Transverse colon (tissue), 4 donors: ENCODE data around the gene AGPAT3. TPM values are rescaled to one million over a fixed set of nuclear protein-coding genes. Genes with fewer than 3 reads are reported as not detected.

ENCODE experiments used
- DNase-seq: peaks from one replicate; pipeline ENCODE4 v3.0.0-alpha.2; 2019
- H3K27ac ChIP-seq, 4 donors: fragments of 200-600 bp; sonication (generic); 2 replicates each; pipeline ENCODE4 v1.5.1; 2016 to 2018; ENCODE audit warnings: inconsistent platforms in 4 of 4
- H3K27me3 ChIP-seq: fragments of 200-600 bp; sonication (generic); 2 replicates; pipeline ENCODE4 v1.5.1; 2017; ENCODE audit warnings: inconsistent platforms
- H3K36me3 ChIP-seq, 4 donors: fragments of 200-600 bp; sonication (generic); 2 replicates each; pipeline ENCODE4 v1.5.1; 2017 to 2019; ENCODE audit warnings: inconsistent platforms in 4 of 4
- H3K4me1 ChIP-seq, 4 donors: fragments of 200-600 bp; sonication (generic); 2 replicates each; pipeline ENCODE4 v1.5.1; 2017 to 2020; ENCODE audit warnings: inconsistent platforms in 4 of 4
- H3K4me3 ChIP-seq, 4 donors: fragments of 200-600 bp; sonication (generic); 1 replicate in 1 of 4; 2 replicates in 3 of 4; pipeline versions ENCODE4 v1.5.1 to v1.6.1; 2017 to 2019; ENCODE audit warnings: inconsistent platforms in 4 of 4
- H3K9me3 ChIP-seq, 2 donors: fragments of 200-600 bp; sonication (generic); 2 replicates each; pipeline ENCODE4 v1.5.1; 2017 to 2019; ENCODE audit warnings: inconsistent platforms in 2 of 2
- EP300 ChIP-seq: sonication (generic); formaldehyde crosslinking; IDR thresholded peaks from one replicate; pipeline ENCODE4 v1.6.1; 2017; ENCODE audit warnings: antibody characterized with exemption, low read depth
- POLR2A ChIP-seq: fragments of 450-650 bp; IDR thresholded peaks from one replicate; pipeline ENCODE4 v1.6.1; 2016; ENCODE audit warnings: antibody characterized with exemption, mild to moderate bottlenecking, moderate library complexity
- POLR2AphosphoS5 ChIP-seq, 3 donors: sonication (generic); formaldehyde crosslinking; IDR thresholded peaks; one replicate each; pipeline ENCODE4 v1.6.1; 2016; ENCODE audit warnings: antibody characterized with exemption in 3 of 3
- WGBS, 2 donors: methylation state at CpG; one replicate each; pipeline ENCODE4 v1.1.5; 2018; ENCODE audit warnings: low coverage in 1 of 2; 5-methylcytosine and 5-hydroxymethylcytosine counted together
- in situ Hi-C, 4 donors: fragments of 200-750 bp; cut with MboI; loops; one replicate each; pipeline versions ENCODE4 v1.15.0 to v1.15.1; 2017; ENCODE audit warnings: low sequenced_read_pairs in 3 of 4, low pct_ligation_motif_present in 1 of 4, low pct_unique_long_range_greater_than_20kb in 1 of 4
- intact Hi-C: fragments of 100-400 bp; cut with DNase I; formaldehyde crosslinking; loops from one replicate; pipeline ENCODE4 v1.15.1; 2023; ENCODE audit warnings: low total_unique reads
- total RNA-seq, 4 donors: library from RNA; depleted of rRNA; stranded (reverse); fragments of >200 nt; gene quantifications; one replicate each; pipeline ENCODE4 v1.1.0, GENCODE V29; 2016
- TF ChIP-seq, protein P1 (sequence below), 5 experiments: fragments of 200-600 bp in 3 of 5; fragments of 450-650 bp in 2 of 5; sonication (generic) in 3 of 5; IDR thresholded peaks; 1 replicate in 2 of 5; 2 replicates in 3 of 5; pipeline ENCODE4 v1.5.1; 2016 to 2017; ENCODE audit warnings: antibody characterized with exemption in 5 of 5, inconsistent platforms in 3 of 5, mild to moderate bottlenecking in 2 of 5, moderate library complexity in 1 of 5

Gene AGPAT3
- total RNA-seq, 4 donors from 2014 or later, result 59.9 to 116 (median 85.3) TPM

DNA sequence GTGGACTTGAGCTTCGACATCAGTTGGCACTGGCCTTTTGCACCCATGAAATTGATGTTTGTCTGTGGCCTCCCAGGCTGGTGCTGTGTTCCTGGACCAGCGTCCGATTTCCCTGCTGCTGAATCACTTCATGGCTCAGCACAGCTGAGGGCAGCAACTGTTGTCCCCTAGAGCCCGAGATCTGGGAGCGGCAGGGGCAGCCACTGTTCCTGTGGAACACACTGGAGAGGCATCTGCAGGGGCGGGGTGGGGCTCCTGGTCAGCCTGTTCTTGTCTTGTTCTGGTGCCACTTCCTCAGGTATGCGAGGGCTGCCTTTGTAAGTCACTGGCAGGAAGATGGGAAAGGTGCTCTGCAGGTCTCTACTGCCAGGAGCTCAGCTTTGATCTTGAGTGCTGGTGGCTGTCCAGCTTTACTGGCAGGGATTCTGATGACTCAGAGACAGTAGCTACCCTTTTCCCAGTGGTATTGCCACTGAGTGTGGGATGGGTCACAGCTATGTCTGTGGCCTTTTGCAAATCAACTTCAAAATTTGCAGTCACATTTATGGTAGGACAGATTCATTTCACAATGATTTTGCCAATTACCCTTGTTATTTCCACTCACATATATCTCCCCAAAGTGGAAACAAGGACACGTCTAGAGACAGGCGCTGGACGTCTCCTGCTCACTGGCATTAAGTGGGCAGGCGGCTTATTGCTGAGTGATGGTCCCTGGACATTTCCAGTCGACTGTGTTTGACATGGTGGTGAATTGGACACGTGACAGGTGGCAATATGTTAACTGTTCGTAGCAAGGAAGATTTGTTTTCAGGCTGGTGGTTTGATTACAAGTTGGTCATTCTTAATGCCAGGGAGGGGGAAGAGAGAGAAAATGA lies 15.3 kb downstream of the AGPAT3 start:
- DNase-seq, result no peak
- intact Hi-C loops (no loop called here), in situ Hi-C loops (no loop called here)
- Histone ChIP-seq H3K4me1 (peaks cover 9 to 49% (median 29%) of the 10 kb centered on the region in 4 donors), H3K27ac (peak overlapping the region in 1 of 4 donors; percentile 2), H3K9me3 (no peaks in the 10 kb centered on the region), H3K36me3 (no peaks in the 10 kb centered on the region), H3K27me3 (no peaks in the 10 kb centered on the region), H3K4me3 (no peak overlapping the region)
- TF ChIP-seq, protein P1, sequence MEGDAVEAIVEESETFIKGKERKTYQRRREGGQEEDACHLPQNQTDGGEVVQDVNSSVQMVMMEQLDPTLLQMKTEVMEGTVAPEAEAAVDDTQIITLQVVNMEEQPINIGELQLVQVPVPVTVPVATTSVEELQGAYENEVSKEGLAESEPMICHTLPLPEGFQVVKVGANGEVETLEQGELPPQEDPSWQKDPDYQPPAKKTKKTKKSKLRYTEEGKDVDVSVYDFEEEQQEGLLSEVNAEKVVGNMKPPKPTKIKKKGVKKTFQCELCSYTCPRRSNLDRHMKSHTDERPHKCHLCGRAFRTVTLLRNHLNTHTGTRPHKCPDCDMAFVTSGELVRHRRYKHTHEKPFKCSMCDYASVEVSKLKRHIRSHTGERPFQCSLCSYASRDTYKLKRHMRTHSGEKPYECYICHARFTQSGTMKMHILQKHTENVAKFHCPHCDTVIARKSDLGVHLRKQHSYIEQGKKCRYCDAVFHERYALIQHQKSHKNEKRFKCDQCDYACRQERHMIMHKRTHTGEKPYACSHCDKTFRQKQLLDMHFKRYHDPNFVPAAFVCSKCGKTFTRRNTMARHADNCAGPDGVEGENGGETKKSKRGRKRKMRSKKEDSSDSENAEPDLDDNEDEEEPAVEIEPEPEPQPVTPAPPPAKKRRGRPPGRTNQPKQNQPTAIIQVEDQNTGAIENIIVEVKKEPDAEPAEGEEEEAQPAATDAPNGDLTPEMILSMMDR (IDR thresholded peaks at IDR 0.05), result no peak
- TF ChIP-seq POLR2AphosphoS5 (IDR thresholded peaks at IDR 0.05), result no peak
- no peak for TF ChIP-seq EP300
- no peak for TF ChIP-seq POLR2A
- WGBS, 2 donors, result 64 to 68% methylated on average over 7 to 11 of the region's 14 CpGs

DNA sequence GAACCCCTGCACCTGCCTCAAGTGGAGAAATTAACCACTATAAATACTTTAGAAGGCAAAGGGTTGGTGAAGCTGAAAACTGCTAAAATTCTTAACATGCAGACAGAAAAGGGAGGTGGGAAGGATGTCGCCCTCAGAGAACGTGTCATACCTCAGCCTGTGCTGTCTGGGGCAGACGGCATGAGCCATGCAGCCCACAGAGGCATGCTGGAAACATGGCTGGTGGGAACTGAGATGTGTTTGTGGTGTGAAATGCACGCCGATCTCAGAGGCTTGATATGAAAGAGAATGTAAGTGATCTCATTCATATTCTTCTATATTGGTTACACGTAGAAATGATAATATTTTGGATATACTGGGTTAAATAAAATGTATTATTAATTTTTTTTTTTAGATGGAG lies 16.3 kb downstream of the AGPAT3 start:
- H3K27ac ChIP-seq, result no peak overlapping the region
- in situ Hi-C loops (no loop called here), intact Hi-C loops (no loop called here)
- H3K36me3 ChIP-seq, result no peaks in the 10 kb centered on the region
- no peaks in the 10 kb centered on the region for H3K27me3 ChIP-seq
- H3K4me3 ChIP-seq, result no peak overlapping the region
- 81 to 96% methylated on average over 4 to 6 of the region's 6 CpGs for WGBS, 2 donors
- TF ChIP-seq EP300, result no peak
- TF ChIP-seq, protein P1 (IDR thresholded peaks at IDR 0.05), result no peak
- TF ChIP-seq POLR2A, result no peak
- TF ChIP-seq POLR2AphosphoS5 (IDR thresholded peaks at IDR 0.05), result no peak
- DNase-seq, result no peak
- no peaks in the 10 kb centered on the region for H3K9me3 ChIP-seq
- peaks cover 9 to 52% (median 29%) of the 10 kb centered on the region in 4 donors for H3K4me1 ChIP-seq

DNA sequence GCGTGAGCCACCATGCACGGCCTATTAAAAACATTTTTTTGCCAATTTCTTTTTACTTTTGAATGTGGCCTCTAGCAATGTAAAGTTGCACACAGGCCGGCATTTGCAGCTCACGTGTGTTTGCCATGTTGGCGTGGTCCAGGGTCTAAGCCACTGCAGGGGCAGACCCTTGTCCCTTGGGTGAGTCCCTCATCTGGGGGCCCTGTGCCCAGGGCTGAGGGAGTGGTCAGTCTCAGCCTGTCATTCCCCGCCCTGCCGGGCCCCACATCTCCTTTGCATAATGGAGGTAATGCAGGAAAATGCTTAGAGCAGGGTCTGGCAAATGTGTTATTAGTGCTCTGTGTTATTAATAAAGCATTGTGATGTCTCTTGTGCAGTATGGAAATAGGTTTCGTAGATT lies 16.9 kb downstream of the AGPAT3 start:
- Histone ChIP-seq H3K36me3 (no peaks in the 10 kb centered on the region), H3K27me3 (no peaks in the 10 kb centered on the region), H3K4me3 (no peak overlapping the region), H3K9me3 (no peaks in the 10 kb centered on the region), H3K4me1 (peaks cover 9 to 52% (median 29%) of the 10 kb centered on the region in 4 donors), H3K27ac (no peak overlapping the region)
- TF ChIP-seq, protein P1 (IDR thresholded peaks at IDR 0.05), result no peak
- TF ChIP-seq EP300 (no peak), POLR2A (no peak), POLR2AphosphoS5 (IDR thresholded peaks at IDR 0.05) (no peak)
- DNase-seq, result no peak
- intact Hi-C loops, result no loop called here
- in situ Hi-C loops, result no loop called here
- 96 to 98% methylated on average over 5 to 8 of the region's 8 CpGs for WGBS, 2 donors

DNA sequence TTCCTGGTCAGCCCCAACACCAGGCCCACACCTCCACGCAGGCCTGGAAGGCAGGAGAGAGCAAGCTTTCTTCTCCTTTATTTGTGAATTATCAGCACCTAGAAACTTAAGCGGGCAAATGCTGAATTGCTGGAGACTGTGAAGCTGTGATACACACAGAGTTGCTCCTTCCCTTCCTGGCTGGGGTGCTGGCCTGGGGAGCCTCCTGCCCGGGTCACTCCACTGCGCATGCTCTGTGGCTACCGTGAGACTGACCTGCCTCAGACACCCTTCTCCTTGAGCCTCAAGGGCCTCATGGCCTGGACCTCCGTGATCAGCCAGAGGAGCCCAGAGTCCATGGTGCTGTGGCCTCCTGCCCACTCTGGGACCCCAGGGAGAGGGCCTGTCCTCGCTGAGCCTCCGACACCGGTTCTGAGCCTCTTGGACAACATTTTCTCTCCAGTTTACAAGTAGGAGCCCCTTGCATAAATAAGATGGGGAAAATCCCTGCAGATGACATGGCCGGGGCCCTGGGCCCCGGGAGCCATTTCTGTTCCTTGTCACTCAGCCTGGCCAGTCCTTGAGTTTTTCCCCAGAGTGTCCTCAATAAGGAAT lies 18.0 kb downstream of the AGPAT3 start:
- WGBS, 2 donors, result 71 to 94% methylated on average over 1 to 11 of the region's 11 CpGs
- DNase-seq, result no peak
- Histone ChIP-seq H3K9me3 (no peaks in the 10 kb centered on the region), H3K27ac (peak overlapping the region; percentile 51 to 80 (median 74)), H3K27me3 (no peaks in the 10 kb centered on the region), H3K4me1 (peaks cover 9 to 52% (median 29%) of the 10 kb centered on the region in 4 donors), H3K4me3 (no peak overlapping the region), H3K36me3 (no peaks in the 10 kb centered on the region)
- in situ Hi-C loops (no loop called here), intact Hi-C loops (no loop called here)
- no peak for TF ChIP-seq POLR2A
- TF ChIP-seq, protein P1 (IDR thresholded peaks at IDR 0.05), result no peak
- no peak for TF ChIP-seq POLR2AphosphoS5 (IDR thresholded peaks at IDR 0.05)
- no peak for TF ChIP-seq EP300
